Keratinocyte (primary cell): ENCODE data around the gene IFT88. TPM values are rescaled to one million over a fixed set of nuclear protein-coding genes. Genes with fewer than 3 reads are reported as not detected.

Source experiments
- DNase-seq: peaks from one replicate; pipeline ENCODE4 v3.0.0-alpha.2; 2011; ENCODE audit warnings: low read depth, missing footprints, low spot score
- FAIRE-seq: peaks from 2 replicates; lab custom pipeline; 2011; peaks lifted over from hg19 to GRCh38; lab: Jason Lieb, UNC
- H2AFZ ChIP-seq: 2 replicates; pipeline ENCODE4 v1.6.0; 2012; ENCODE audit warnings: low read length, control low read depth, inconsistent platforms; ENCODE audit not compliant: control insufficient read depth
- H3K27ac ChIP-seq: 2 replicates; pipeline ENCODE4 v1.5.1; 2011; ENCODE audit warnings: low read length; ENCODE audit not compliant: control insufficient read depth, insufficient read depth
- H3K27me3 ChIP-seq: 3 replicates; pipeline ENCODE4 v1.6.0; 2011; ENCODE audit warnings: low read length; ENCODE audit not compliant: control insufficient read depth, insufficient read depth; ENCODE audit errors: extremely low read depth
- H3K36me3 ChIP-seq, 2 experiments: 2 replicates in 1 of 2; 3 replicates in 1 of 2; pipeline ENCODE4 v1.5.1; 2011; ENCODE audit warnings: low read length in 2 of 2, mild to moderate bottlenecking in 1 of 2; ENCODE audit not compliant: control insufficient read depth in 2 of 2, insufficient read depth in 2 of 2; ENCODE audit errors: extremely low read depth in 1 of 2
- H3K4me1 ChIP-seq: 3 replicates; pipeline ENCODE4 v1.5.1; 2011; ENCODE audit warnings: low read length; ENCODE audit not compliant: control insufficient read depth, insufficient read depth; ENCODE audit errors: extremely low read depth
- H3K4me2 ChIP-seq: 3 replicates; pipeline ENCODE4 v1.6.0; 2011; ENCODE audit warnings: low read depth, low read length; ENCODE audit not compliant: control insufficient read depth, insufficient read depth; ENCODE audit errors: extremely low read depth
- H3K4me3 ChIP-seq, 3 experiments: fragments of 200-600 bp in 1 of 3; sonication (generic) in 1 of 3; 2 replicates in 2 of 3; 3 replicates in 1 of 3; pipeline ENCODE4 v1.5.1; 2011 to 2016; ENCODE audit warnings: low read length in 3 of 3, mild to moderate bottlenecking in 3 of 3, control low read depth in 2 of 3, inconsistent platforms in 1 of 3, low read depth in 1 of 3, mixed read lengths in 1 of 3, mixed run types in 1 of 3, moderate library complexity in 1 of 3; ENCODE audit not compliant: control insufficient read depth in 2 of 3, insufficient read depth in 2 of 3; ENCODE audit errors: extremely low read depth in 1 of 3
- H3K79me2 ChIP-seq: 2 replicates; pipeline ENCODE4 v1.6.0; 2012; ENCODE audit warnings: low read length; ENCODE audit not compliant: control insufficient read depth, insufficient read depth
- H3K9ac ChIP-seq: 3 replicates; pipeline ENCODE4 v1.6.0; 2011; ENCODE audit warnings: low read length; ENCODE audit not compliant: control insufficient read depth, insufficient read depth; ENCODE audit errors: extremely low read depth
- H3K9me1 ChIP-seq: 3 replicates; pipeline ENCODE4 v1.6.0; 2011; ENCODE audit warnings: low read length; ENCODE audit not compliant: control insufficient read depth, insufficient read depth; ENCODE audit errors: extremely low read depth
- H3K9me3 ChIP-seq: 2 replicates; pipeline ENCODE4 v1.5.1; 2012; ENCODE audit warnings: low read depth, low read length; ENCODE audit not compliant: control insufficient read depth
- H4K20me1 ChIP-seq: 3 replicates; pipeline ENCODE4 v1.6.0; 2011; ENCODE audit warnings: low read length; ENCODE audit not compliant: control insufficient read depth, insufficient read depth; ENCODE audit errors: extremely low read depth
- CTCF ChIP-seq, 3 experiments: IDR thresholded peaks in 1 of 3; conservative IDR thresholded peaks in 1 of 3; optimal IDR thresholded peaks in 1 of 3; 2 replicates in 2 of 3; 3 replicates in 1 of 3; pipeline versions ENCODE3 to v1.5.1; 2011; ENCODE audit warnings: low read length in 3 of 3, mild to moderate bottlenecking in 3 of 3, moderate library complexity in 2 of 3, control low read depth in 1 of 3, inconsistent platforms in 1 of 3; ENCODE audit not compliant: insufficient read depth in 2 of 3; ENCODE audit errors: extremely low read depth in 1 of 3
- EZH2 ChIP-seq: IDR thresholded peaks from one replicate; pipeline ENCODE4 v1.6.1; 2012; ENCODE audit warnings: inconsistent platforms, mild to moderate bottlenecking, low read length, moderate library complexity
- dilution Hi-C: fragments of 300-500 bp; cut with MboI; formaldehyde crosslinking; loops from one replicate; pipeline ENCODE4 v1.7.0; 2020; ENCODE audit warnings: low sequenced_read_pairs; ENCODE audit not compliant: extremely low pct_ligation_motif_present
- polyA plus RNA-seq, 5 experiments: library from polyadenylated mRNA; depleted of rRNA in 3 of 5; stranded (reverse) in 3 of 5; stranded (forward) in 1 of 5; unstranded in 1 of 5; fragments of >200 nt; gene quantifications; 1 replicate in 1 of 5; 2 replicates in 3 of 5; 3 replicates in 1 of 5; pipeline versions ENCODE4 v1.2.1 to v1.2.3, GENCODE V29; 2011 to 2012; ENCODE audit warnings: missing spikeins in 2 of 5, low read depth in 1 of 5, low replicate concordance in 1 of 5

Gene IFT88
- polyA plus RNA-seq, 1 donor (not counting 4 experiments of a cell fraction or from before 2014, with no cell fraction given): 9.5 TPM

- Histone ChIP-seq H3K27me3 (no peaks in the 10 kb centered on the region), H3K4me2 (peak overlapping the region; percentile 98), H3K4me1 (peaks cover 15% of the 10 kb centered on the region), H4K20me1 (no peaks in the 10 kb centered on the region), H3K79me2 (peaks cover 3% of the 10 kb centered on the region), H3K36me3 (no peaks in the 10 kb centered on the region), H3K9me3 (no peaks in the 10 kb centered on the region), H3K27ac (peak overlapping the region; percentile 80), H3K4me3 (peak overlapping the region in 2 of 3 experiments; percentile 80 to 81), H3K9ac (peak overlapping the region; percentile 73), H2AFZ (peak overlapping the region; percentile 97), H3K9me1 (no peaks in the 10 kb centered on the region)
- FAIRE-seq (no peak), DNase-seq (no peak)
- TF ChIP-seq EZH2 (no peak), CTCF (optimal IDR thresholded peaks at IDR 0.05 in 1 of 3, IDR thresholded peaks at IDR 0.05 in 1 of 3, conservative IDR thresholded peaks at IDR 0.05 in 1 of 3; ENCODE audit: extremely low read depth in 1 of 3, insufficient read depth in 2 of 3, low read length in 3 of 3) (no peak)
- dilution Hi-C loops: no loop called here
These were observed 40.3 kb upstream of the IFT88 start for GRCh38 chr13:20526664-20527063.

- TF ChIP-seq CTCF (optimal IDR thresholded peaks at IDR 0.05 in 1 of 3, IDR thresholded peaks at IDR 0.05 in 1 of 3, conservative IDR thresholded peaks at IDR 0.05 in 1 of 3; ENCODE audit: extremely low read depth in 1 of 3, insufficient read depth in 2 of 3, low read length in 3 of 3) (no peak), EZH2 (no peak)
- Histone ChIP-seq H3K79me2 (peaks cover 3% of the 10 kb centered on the region), H3K9me3 (no peaks in the 10 kb centered on the region), H3K4me2 (no peak overlapping the region), H3K4me3 (no peak overlapping the region), H3K27me3 (no peaks in the 10 kb centered on the region), H2AFZ (no peak overlapping the region), H3K4me1 (peaks cover 15% of the 10 kb centered on the region), H4K20me1 (no peaks in the 10 kb centered on the region), H3K27ac (no peak overlapping the region), H3K36me3 (no peaks in the 10 kb centered on the region), H3K9ac (no peak overlapping the region), H3K9me1 (no peaks in the 10 kb centered on the region)
- dilution Hi-C loops: no loop called here
- DNase-seq (no peak), FAIRE-seq (no peak)
These were observed 38.5 kb upstream of the IFT88 start for GRCh38 chr13:20528452-20528851.
